H1 (cell line): ENCODE results near the gene ABHD1. TPM values are rescaled to one million over a fixed set of nuclear protein-coding genes. Genes with fewer than 3 reads are reported as not detected.

Experiments used
- CHD1 ChIP-seq: IDR thresholded peaks from 2 replicates; pipeline ENCODE4 v1.6.1; 2012; ENCODE audit warnings: low read depth, low read length, improper control_type of control experiment
- CHD7 ChIP-seq: fragments of 300-600 bp; sonication (generic); IDR thresholded peaks from 2 replicates; pipeline ENCODE4 v1.7.1; 2012; ENCODE audit warnings: low read length, moderate library complexity, mild to moderate bottlenecking, inconsistent platforms; ENCODE audit not compliant: insufficient replicate concordance
- MAFK ChIP-seq: IDR thresholded peaks from 2 replicates; pipeline ENCODE4 v1.6.1; 2012; ENCODE audit warnings: low read depth, mild to moderate bottlenecking, improper control_type of control experiment, low read length
- NANOG ChIP-seq: IDR thresholded peaks from 2 replicates; pipeline ENCODE4 v1.6.1; 2011; ENCODE audit warnings: low read length, low read depth, mild to moderate bottlenecking, inconsistent platforms; ENCODE audit not compliant: insufficient read depth, poor library complexity, severe bottlenecking
- POLR2A ChIP-seq, 2 experiments: IDR thresholded peaks; 1 replicate in 1 of 2; 2 replicates in 1 of 2; pipeline ENCODE4 v1.6.1; 2011; ENCODE audit warnings: low read depth in 2 of 2, low read length in 2 of 2, mild to moderate bottlenecking in 2 of 2; ENCODE audit errors: control extremely low read depth in 1 of 2
- RFX5 ChIP-seq: IDR thresholded peaks from 2 replicates; pipeline ENCODE4 v1.6.1; 2011; ENCODE audit warnings: low read depth, low read length, improper control_type of control experiment, borderline replicate concordance
- SIN3A ChIP-seq, 2 experiments: IDR thresholded peaks in 1 of 2; conservative IDR thresholded peaks in 1 of 2; 2 replicates each; pipeline ENCODE4 v1.6.1; 2011 to 2012; ENCODE audit warnings: low read length in 2 of 2, improper control_type of control experiment in 1 of 2, low read depth in 1 of 2, mild to moderate bottlenecking in 1 of 2
- SIX5 ChIP-seq: IDR thresholded peaks from 2 replicates; pipeline ENCODE4 v1.6.1; 2011; ENCODE audit warnings: mild to moderate bottlenecking, low read depth, low read length
- TAF7 ChIP-seq: optimal IDR thresholded peaks from 2 replicates; pipeline ENCODE3; 2011; ENCODE audit warnings: low read depth, mild to moderate bottlenecking, inconsistent platforms, low read length, moderate library complexity, borderline replicate concordance
- polyA plus RNA-seq, 7 experiments: library from polyadenylated mRNA; depleted of rRNA in 3 of 7; stranded (reverse) in 5 of 7; unstranded in 2 of 7; fragments of >200 nt in 5 of 7; fragments of 200-250 nt in 2 of 7; gene quantifications; 1 replicate in 5 of 7; 2 replicates in 1 of 7; 4 replicates in 1 of 7; pipeline versions ENCODE4 v1.2.1 to v1.2.3, GENCODE V29; 2011 to 2013; ENCODE audit warnings: missing spikeins in 2 of 7, mixed read lengths in 2 of 7
- total RNA-seq: library from RNA; stranded (reverse); fragmentation: NEBNext Ultra II Directional; extraction: Animal tissue kit (Norgen Biotek cat#: 25700); gene quantifications from 2 replicates; pipeline ENCODE4 v1.2.1, GENCODE V29; 2021

ABHD1 gene
- total and polyA plus RNA-seq, 2 of the 8 experiments (the other 6 are each of a cell fraction or from before 2014, with no cell fraction given), result 0.20 to 1.1 TPM

GRCh38 chr2:27177441-27178351 is 54.1 kb downstream of the ABHD1 start (continued):
- TF ChIP-seq CHD7, result no peak
- no peak for TF ChIP-seq RFX5
- TF ChIP-seq MAFK, result no peak
- TF ChIP-seq SIX5, result no peak
- TF ChIP-seq POLR2A (IDR thresholded peaks at IDR 0.05; ENCODE audit: control extremely low read depth in 1 of 2, low read depth in 2 of 2, low read length in 2 of 2), result no peak
- TF ChIP-seq NANOG, result no peak
- no peak for TF ChIP-seq CHD1
- TF ChIP-seq TAF7, result no peak
- no peak for TF ChIP-seq SIN3A (conservative IDR thresholded peaks at IDR 0.05 in 1 of 2, IDR thresholded peaks at IDR 0.05 in 1 of 2; ENCODE audit: low read depth in 1 of 2, low read length in 2 of 2)
